ENCODE measurements around the gene SRBD1.

DNA sequence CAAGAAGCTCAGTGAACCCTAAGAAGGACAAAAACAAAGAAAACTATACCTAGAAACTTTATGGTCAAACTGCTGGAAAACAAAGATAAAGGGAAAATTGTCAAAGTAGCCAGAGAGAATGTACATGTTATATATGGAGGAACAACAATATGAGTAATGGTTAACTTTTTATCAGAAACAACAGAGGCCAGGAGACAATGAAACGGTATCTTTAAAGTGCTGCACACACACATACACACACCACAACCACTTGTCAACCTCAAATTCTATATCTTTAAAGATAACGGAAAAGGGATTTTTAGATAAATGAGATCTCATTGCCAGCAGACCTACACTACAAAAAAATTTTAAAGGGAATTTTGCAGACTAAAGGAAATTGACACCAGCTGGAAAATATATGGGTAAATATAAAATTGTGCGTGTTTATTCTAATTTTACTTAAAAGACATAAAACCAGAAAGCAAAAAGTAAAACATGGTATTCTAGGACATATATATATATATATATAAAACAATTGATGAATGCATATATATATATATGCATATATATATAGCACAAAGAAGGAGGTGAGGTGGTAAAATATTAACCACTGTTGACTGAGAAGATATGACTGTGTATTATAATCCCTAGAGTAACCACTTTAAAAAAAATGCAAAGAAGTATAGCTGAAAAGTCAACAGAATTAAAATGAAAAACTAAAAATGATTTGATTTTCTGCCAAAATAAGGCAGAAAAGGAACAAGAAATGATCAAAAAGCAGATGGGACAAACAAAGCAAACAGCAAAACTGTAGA lies 172.0 kb downstream of the SRBD1 start:
- TF ChIP-seq, protein P1, sequence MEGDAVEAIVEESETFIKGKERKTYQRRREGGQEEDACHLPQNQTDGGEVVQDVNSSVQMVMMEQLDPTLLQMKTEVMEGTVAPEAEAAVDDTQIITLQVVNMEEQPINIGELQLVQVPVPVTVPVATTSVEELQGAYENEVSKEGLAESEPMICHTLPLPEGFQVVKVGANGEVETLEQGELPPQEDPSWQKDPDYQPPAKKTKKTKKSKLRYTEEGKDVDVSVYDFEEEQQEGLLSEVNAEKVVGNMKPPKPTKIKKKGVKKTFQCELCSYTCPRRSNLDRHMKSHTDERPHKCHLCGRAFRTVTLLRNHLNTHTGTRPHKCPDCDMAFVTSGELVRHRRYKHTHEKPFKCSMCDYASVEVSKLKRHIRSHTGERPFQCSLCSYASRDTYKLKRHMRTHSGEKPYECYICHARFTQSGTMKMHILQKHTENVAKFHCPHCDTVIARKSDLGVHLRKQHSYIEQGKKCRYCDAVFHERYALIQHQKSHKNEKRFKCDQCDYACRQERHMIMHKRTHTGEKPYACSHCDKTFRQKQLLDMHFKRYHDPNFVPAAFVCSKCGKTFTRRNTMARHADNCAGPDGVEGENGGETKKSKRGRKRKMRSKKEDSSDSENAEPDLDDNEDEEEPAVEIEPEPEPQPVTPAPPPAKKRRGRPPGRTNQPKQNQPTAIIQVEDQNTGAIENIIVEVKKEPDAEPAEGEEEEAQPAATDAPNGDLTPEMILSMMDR (conservative IDR thresholded peaks at IDR 0.05; ENCODE audit: low read depth in 2 of 2): no peak
- TF ChIP-seq CREB1 (CRISPR knock-in tag; IDR thresholded peaks at IDR 0.05; ENCODE audit: low read depth): no peak
- TF ChIP-seq EZH2phosphoT487 (IDR thresholded peaks at IDR 0.05; ENCODE audit: unreplicated experiment): no peak
